ENCODE data around the gene MAL.

- TF ChIP-seq POLR2AphosphoS5 (IDR thresholded peaks at IDR 0.05; ENCODE audit: low read depth, low read length): no peak
- TF ChIP-seq, protein P1, sequence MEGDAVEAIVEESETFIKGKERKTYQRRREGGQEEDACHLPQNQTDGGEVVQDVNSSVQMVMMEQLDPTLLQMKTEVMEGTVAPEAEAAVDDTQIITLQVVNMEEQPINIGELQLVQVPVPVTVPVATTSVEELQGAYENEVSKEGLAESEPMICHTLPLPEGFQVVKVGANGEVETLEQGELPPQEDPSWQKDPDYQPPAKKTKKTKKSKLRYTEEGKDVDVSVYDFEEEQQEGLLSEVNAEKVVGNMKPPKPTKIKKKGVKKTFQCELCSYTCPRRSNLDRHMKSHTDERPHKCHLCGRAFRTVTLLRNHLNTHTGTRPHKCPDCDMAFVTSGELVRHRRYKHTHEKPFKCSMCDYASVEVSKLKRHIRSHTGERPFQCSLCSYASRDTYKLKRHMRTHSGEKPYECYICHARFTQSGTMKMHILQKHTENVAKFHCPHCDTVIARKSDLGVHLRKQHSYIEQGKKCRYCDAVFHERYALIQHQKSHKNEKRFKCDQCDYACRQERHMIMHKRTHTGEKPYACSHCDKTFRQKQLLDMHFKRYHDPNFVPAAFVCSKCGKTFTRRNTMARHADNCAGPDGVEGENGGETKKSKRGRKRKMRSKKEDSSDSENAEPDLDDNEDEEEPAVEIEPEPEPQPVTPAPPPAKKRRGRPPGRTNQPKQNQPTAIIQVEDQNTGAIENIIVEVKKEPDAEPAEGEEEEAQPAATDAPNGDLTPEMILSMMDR (IDR thresholded peaks at IDR 0.05; ENCODE audit: control extremely low read depth in 1 of 3, insufficient read depth in 1 of 3, low read depth in 1 of 3, low read length in 3 of 3): no peak
- no peak for TF ChIP-seq BRCA1 (IDR thresholded peaks at IDR 0.05; ENCODE audit: low read depth, low read length)
- no peak for TF ChIP-seq USF2 (IDR thresholded peaks at IDR 0.05; ENCODE audit: low read length)
- TF ChIP-seq RFX5 (IDR thresholded peaks at IDR 0.05; ENCODE audit: borderline replicate concordance, low read depth, low read length): no peak
- no peak for TF ChIP-seq CHD1 (IDR thresholded peaks at IDR 0.05; ENCODE audit: low read depth, low read length)
- TF ChIP-seq EP300 (IDR thresholded peaks at IDR 0.05; ENCODE audit: borderline replicate concordance in 1 of 2, low read depth in 2 of 2, low read length in 2 of 2): no peak
- TF ChIP-seq CBX8 (IDR thresholded peaks at IDR 0.05; ENCODE audit: borderline replicate concordance, low read depth, low read length): no peak
These were observed 8.4 kb upstream of the MAL start for GRCh38 chr2:95017071-95017501.

All from H1 (cell line).